ENCODE results near the gene RNF145. TPM values are rescaled to one million over a fixed set of nuclear protein-coding genes. Genes with fewer than 3 reads are reported as not detected.

RNF145 gene
- total and polyA plus RNA-seq, 2 of the 13 experiments (the other 11 are each of a cell fraction or from before 2014, with no cell fraction given) = 24.6 TPM

DNA sequence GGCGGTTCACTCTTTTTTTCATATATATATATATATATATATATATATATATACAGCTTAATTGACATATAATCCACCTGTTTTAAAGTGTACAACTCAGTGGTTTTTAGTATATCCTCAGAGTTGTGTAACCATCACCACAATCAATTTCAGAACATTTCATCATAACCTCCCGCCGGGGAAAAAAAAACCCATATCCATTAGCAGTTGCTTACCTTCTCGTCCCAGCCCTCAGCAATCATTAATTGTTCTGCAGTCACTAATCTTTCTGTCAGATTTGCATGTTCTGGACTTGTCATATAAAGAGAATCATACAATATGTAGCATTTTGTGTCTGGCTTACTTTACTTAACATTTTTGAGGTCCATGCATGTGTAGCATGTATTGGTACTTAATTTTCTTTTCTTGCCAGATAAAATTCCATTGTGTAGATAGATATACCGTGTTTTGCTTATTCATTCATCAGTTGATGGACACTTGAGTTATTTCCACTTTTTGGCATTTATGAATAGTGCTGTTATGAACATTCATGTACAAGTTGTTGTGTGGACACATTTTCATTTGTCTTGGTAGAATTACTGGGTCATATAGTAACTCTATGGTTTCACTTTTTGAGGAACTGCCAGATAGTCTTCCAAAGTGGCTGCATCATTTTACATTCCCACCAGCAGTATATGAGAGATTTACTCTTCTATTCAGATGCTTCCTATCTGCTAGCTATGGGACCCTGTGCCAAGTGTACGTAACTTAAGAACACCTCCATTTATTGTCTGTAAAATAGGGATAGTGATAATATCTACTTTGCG, 3.5 kb upstream of the RNF145 start (continued):
- no peak for TF ChIP-seq SMARCC2 (IDR thresholded peaks at IDR 0.05)
- TF ChIP-seq ZNF260 (CRISPR knock-in tag; IDR thresholded peaks at IDR 0.05; ENCODE audit: borderline replicate concordance, low read depth) = no peak
- no peak for TF ChIP-seq RBAK (CRISPR knock-in tag; IDR thresholded peaks at IDR 0.05)
- TF ChIP-seq RBM39 (IDR thresholded peaks at IDR 0.05; ENCODE audit: low read depth, low read length, poor library complexity, severe bottlenecking) = no peak
- no peak for TF ChIP-seq ZNF253 (CRISPR knock-in tag; IDR thresholded peaks at IDR 0.05; ENCODE audit: borderline replicate concordance)

DNA sequence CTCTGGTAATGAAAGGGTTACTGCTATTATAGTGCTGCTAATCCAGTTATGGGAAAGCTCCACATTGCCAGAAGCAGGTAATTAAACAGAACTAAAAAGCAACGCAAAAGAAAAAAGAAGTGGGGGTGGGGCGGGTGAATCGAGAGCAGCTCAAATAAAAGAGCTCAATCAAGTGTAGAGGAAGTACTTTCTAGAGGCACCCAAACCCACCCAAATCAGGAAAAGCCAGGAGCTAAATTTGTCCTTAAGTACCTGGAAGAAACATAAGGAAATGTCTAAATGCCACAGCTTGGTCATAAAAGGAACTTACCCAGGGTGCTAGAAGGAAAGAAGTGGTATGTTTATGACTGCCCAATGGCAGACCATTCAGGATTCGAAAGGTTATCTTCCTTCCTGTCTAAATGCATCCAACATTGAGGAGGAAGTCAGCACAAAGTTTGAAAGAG, 2.4 kb upstream of the RNF145 start:
- CTCF ChIA-PET (ENCODE audit: low intra/inter-chr PET ratio, low total read pairs) = no interaction called here
- DNase-seq (ENCODE audit: low spot score) = no peak
- FAIRE-seq = no peak
- WGBS (ENCODE audit: low lambda C conversion rate) = 58% methylated on average over 4 of the region's 4 CpGs
- H3K4me3 ChIP-seq (replicated peaks in 1 of 3; ENCODE audit: insufficient read depth in 1 of 3, low read depth in 2 of 3, low read length in 3 of 3) = no peak overlapping the region
- H3K9me3 ChIP-seq (ENCODE audit: low read length) = no peaks in the 10 kb centered on the region
- in situ Hi-C loops (cut with HindIII; ENCODE audit: extremely low pct_ligation_motif_present, low pct_unique_long_range_greater_than_20kb) = no loop called here
- BruUV-seq (replicated peaks) = no TSS peak
- no peak for ATAC-seq
- intact Hi-C loops (cut with micrococcal nuclease; ENCODE audit: unreplicated experiment) = loop anchor here (2.0 kb wide), 1 partner anchor 15 kb away; no protein-coding TSS in a partner anchor
- H3K4me1 ChIP-seq (ENCODE audit: insufficient read depth, low read length) = peaks cover 15% of the 10 kb centered on the region
- no peak overlapping the region for H2AFZ ChIP-seq (ENCODE audit: low read length)
- H3K27me3 ChIP-seq (ENCODE audit: control insufficient read depth in 1 of 2, insufficient read depth in 2 of 2, low read length in 2 of 2) = no peaks in the 10 kb centered on the region; a peak in 1 of 5 replicates
- H3K79me2 ChIP-seq (ENCODE audit: insufficient read depth, low read length) = peaks cover 22% of the 10 kb centered on the region
- H3K4me2 ChIP-seq (ENCODE audit: low read depth, low read length) = no peak overlapping the region
- no peaks in the 10 kb centered on the region for H4K20me1 ChIP-seq (ENCODE audit: insufficient read depth, low read length)
- no peak overlapping the region for H3K27ac ChIP-seq (ENCODE audit: extremely low read length, insufficient read depth, low read length)
- H3K9ac ChIP-seq (ENCODE audit: insufficient read depth, low read depth, low read length) = no peak overlapping the region
- no peaks in the 10 kb centered on the region for H3K36me3 ChIP-seq (replicated peaks in 1 of 2; ENCODE audit: control insufficient read depth in 1 of 2, insufficient read depth in 2 of 2, low read length in 2 of 2)
- POLR2A ChIA-PET = no interaction called here
- TF ChIP-seq, protein P1, sequence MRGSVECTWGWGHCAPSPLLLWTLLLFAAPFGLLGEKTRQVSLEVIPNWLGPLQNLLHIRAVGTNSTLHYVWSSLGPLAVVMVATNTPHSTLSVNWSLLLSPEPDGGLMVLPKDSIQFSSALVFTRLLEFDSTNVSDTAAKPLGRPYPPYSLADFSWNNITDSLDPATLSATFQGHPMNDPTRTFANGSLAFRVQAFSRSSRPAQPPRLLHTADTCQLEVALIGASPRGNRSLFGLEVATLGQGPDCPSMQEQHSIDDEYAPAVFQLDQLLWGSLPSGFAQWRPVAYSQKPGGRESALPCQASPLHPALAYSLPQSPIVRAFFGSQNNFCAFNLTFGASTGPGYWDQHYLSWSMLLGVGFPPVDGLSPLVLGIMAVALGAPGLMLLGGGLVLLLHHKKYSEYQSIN (CRISPR knock-in tag; IDR thresholded peaks at IDR 0.05; ENCODE audit: borderline replicate concordance) = no peak
- TF ChIP-seq MYNN (CRISPR knock-in tag; IDR thresholded peaks at IDR 0.05; ENCODE audit: low read depth) = no peak
- no peak for TF ChIP-seq ZNF891 (CRISPR knock-in tag; IDR thresholded peaks at IDR 0.05)
- no peak for TF ChIP-seq POLR2AphosphoS2 (IDR thresholded peaks at IDR 0.05; ENCODE audit: low read depth, low read length)
- no peak for TF ChIP-seq FOXA3 (CRISPR knock-in tag; IDR thresholded peaks at IDR 0.05)
- no peak for TF ChIP-seq NR2F1 (CRISPR knock-in tag; IDR thresholded peaks at IDR 0.05)
- TF ChIP-seq ZNF792 (CRISPR knock-in tag; IDR thresholded peaks at IDR 0.05) = no peak
- TF ChIP-seq CERS6 (CRISPR knock-in tag; IDR thresholded peaks at IDR 0.05) = no peak

Data from HepG2 (cell line).